NB4 (cell line): ENCODE measurements around the gene PSMD5.

Source experiments
- DNase-seq: peaks from one replicate; pipeline ENCODE4 v3.0.0; 2010; ENCODE audit warnings: low read depth
- H3K4me3 ChIP-seq: one replicate; pipeline ENCODE4 v1.5.1; 2011; ENCODE audit warnings: mild to moderate bottlenecking, low read depth, low read length, moderate library complexity
- MYC ChIP-seq: IDR thresholded peaks from 2 replicates; pipeline ENCODE4 v1.6.1; 2011; ENCODE audit warnings: low read depth, low read length
- POLR2A ChIP-seq: IDR thresholded peaks from 2 replicates; pipeline ENCODE4 v1.6.1; 2011; ENCODE audit warnings: mild to moderate bottlenecking; ENCODE audit not compliant: insufficient read length; ENCODE audit errors: extremely low read depth
- TF ChIP-seq, protein P1 (sequence below): IDR thresholded peaks from one replicate; pipeline ENCODE4 v1.5.1; 2012; ENCODE audit warnings: low read depth, low read length
- TF ChIP-seq, protein P2 (sequence below): IDR thresholded peaks from 2 replicates; pipeline ENCODE4 v1.6.1; 2011; ENCODE audit warnings: low read depth, low read length

PSMD5 gene

DNA sequence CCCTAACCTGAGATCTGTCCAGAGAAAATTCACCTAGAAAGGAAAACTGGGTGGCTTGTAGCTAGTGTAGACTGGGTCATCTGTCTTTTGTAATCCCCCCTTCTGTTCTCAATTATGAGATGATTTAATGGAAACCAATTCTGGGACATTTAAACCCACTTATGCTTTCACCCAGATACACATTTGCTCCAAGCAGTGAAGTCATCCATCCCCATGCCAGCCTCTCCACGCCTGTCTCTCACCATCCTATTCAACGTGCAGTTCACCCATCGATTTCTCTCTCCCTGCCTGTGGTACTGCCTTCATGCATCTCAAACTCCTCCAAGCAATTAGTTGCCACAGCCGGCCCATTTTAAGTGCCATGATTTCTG, 32.5 kb upstream of the PSMD5 start:
- TF ChIP-seq MYC (no peak), POLR2A (no peak)
- TF ChIP-seq, protein P1, sequence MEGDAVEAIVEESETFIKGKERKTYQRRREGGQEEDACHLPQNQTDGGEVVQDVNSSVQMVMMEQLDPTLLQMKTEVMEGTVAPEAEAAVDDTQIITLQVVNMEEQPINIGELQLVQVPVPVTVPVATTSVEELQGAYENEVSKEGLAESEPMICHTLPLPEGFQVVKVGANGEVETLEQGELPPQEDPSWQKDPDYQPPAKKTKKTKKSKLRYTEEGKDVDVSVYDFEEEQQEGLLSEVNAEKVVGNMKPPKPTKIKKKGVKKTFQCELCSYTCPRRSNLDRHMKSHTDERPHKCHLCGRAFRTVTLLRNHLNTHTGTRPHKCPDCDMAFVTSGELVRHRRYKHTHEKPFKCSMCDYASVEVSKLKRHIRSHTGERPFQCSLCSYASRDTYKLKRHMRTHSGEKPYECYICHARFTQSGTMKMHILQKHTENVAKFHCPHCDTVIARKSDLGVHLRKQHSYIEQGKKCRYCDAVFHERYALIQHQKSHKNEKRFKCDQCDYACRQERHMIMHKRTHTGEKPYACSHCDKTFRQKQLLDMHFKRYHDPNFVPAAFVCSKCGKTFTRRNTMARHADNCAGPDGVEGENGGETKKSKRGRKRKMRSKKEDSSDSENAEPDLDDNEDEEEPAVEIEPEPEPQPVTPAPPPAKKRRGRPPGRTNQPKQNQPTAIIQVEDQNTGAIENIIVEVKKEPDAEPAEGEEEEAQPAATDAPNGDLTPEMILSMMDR, result no peak
- TF ChIP-seq, protein P2, sequence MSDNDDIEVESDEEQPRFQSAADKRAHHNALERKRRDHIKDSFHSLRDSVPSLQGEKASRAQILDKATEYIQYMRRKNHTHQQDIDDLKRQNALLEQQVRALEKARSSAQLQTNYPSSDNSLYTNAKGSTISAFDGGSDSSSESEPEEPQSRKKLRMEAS, result no peak
- peak overlapping the region; percentile 89 for H3K4me3 ChIP-seq
- no peak for DNase-seq

DNA sequence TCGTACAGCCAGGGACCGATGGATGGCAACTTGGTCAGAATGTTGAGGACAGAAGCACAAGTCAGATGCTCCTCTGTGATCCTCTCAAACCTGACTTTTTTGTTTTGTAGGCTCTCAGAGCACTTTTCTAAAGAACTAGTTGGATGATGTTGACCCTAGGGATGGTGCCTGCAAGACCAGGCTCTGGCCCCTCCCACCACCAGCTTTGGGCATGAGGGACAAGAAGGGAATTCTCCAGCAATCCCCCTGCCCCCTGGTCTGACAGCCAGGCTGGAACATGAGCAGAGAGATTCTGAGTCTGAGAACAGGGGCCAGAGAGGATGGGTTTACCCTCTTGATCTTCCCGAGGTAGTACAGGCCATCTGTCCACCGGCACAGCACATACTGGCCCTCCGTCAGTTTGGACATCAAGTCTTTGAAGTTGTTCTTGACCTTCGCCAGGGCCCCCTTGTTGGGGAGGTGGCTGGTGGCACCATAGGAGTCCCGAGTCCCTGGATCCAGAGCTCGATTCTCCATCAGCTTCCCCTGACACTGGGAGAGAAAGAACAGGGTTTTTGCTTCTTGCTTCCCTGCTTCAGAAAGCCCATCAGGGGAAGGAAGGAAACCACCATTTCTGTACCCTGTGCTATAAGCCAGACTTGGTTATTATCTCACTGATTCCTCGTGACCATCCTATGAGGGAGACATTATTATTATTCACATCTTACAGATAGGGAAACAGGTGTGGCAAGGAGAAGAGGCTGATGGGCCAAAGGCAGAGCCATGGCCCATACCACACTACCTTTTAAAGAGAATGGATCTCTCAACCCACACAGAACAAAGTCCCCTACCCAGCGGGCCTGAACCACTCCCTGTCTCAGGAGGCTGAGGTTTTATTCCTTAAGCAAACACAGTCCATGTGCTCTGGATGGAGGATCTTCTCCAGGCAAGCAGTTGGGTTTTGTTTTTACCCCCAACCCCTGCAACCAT, 31.8 kb upstream of the PSMD5 start:
- H3K4me3 ChIP-seq, result peak overlapping the region; percentile 89
- DNase-seq, result no peak
- no peak for TF ChIP-seq POLR2A
- TF ChIP-seq, protein P2, result no peak
- TF ChIP-seq, protein P1, result no peak

DNA sequence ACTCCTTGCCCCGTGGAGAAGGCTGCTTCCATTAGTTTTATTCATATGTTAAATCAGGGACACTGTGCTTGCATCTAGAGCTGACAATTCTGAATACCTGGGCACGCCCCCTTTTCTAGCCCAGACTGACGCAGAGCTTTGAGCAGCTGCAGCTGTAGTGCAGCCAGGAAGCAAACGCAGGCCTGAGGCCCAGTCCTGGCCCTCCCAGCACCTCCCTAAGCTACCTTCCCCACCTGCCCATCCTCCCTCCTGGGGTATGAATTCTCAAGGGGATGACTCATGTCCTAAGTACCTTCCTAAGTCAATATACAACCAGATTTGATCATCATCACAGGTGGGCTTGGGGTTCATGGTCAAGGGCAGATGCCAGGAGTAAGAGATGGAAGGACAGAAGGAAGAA, 30.8 kb upstream of the PSMD5 start:
- no peak overlapping the region for H3K4me3 ChIP-seq
- no peak for DNase-seq
- TF ChIP-seq, protein P1, result no peak
- TF ChIP-seq, protein P2, result no peak
- no peak for TF ChIP-seq POLR2A
- TF ChIP-seq MYC, result no peak

DNA sequence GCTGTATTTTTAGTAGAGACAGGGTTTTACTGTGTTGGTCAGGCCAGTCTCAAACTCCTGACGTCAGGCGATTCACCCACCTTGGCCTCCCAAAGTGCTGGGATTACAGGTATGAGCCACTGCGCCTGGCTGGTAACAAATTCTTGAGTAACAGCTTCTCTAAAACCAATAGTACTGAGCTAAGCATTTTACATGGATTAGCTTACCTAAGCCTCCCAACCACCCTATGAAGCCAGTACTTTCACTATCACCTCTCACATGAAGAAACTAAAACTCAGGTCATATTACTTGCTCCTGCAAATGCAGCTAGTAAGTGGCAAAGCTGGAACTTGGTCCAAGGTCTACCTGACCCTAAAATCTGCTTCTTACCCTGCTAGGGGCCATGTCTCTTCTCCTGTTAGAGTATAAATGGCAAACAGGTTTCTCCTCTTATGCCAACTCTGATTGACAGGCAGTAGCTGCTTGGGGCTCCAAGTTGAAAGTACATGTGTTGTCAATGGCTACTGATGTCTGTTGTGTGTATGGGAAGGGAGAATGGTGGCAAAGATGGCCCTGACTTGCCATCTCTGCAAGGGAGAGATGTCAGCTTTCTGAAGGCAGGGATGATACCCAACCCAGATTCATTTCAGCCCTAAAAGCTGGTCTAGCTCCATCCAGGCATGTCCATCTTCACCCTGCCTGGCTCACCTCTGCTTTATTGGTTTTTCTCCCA, 30.2 kb upstream of the PSMD5 start:
- TF ChIP-seq, protein P2, result no peak
- TF ChIP-seq, protein P1, result no peak
- no peak for TF ChIP-seq POLR2A
- no peak for TF ChIP-seq MYC
- no peak for DNase-seq
- no peak overlapping the region for H3K4me3 ChIP-seq

GRCh38 chr9:120870206-120870605, 27.5 kb upstream of the PSMD5 start:
- H3K4me3 ChIP-seq, result no peak overlapping the region
- DNase-seq, result peak; percentile 34
- TF ChIP-seq MYC (no peak), POLR2A (no peak)
- TF ChIP-seq, protein P1, result no peak
- TF ChIP-seq, protein P2, result no peak
